Forelimb muscle (tissue), 1 donor: ENCODE results near the gene MYO10. TPM values are rescaled to one million over a fixed set of nuclear protein-coding genes. Genes with fewer than 3 reads are reported as not detected.
"Not testable (repeated sequence)": the region's sequence is repeated elsewhere in the genome, so short reads cannot be mapped to it uniquely, and the experiment has no call there.

Experiments used
- DNase-seq: peaks from one replicate; pipeline ENCODE4 v3.0.0-alpha.2; 2013; ENCODE audit warnings: low read depth
- polyA plus RNA-seq: library from polyadenylated mRNA; unstranded; fragments of 120-200 nt; gene quantifications from one replicate; pipeline ENCODE4 v1.2.1, GENCODE V29; 2013; ENCODE audit not compliant: insufficient read length

The MYO10 gene
- polyA plus RNA-seq, 1 donor, result 27.2 TPM

DNA sequence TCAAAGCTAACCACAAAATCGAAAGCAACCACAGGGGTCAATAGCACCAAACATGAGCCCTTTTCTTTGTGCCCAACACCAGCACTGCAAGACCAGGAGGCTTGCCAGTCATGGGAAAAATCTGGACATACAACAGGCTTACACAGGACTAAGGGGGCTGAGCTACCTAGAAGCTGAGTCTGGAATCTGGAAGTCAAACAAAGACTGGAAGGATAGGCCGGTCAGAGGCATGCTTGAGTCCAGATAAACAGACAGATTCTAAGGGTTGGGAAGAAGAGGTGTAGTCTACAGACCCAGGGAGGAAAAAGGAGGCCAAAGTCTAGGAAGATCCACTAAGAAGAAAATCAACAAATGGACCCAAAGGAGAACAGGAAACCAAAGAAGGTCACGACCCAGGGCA is 73.3 kb downstream of the MYO10 start:
- no peak for DNase-seq

DNA sequence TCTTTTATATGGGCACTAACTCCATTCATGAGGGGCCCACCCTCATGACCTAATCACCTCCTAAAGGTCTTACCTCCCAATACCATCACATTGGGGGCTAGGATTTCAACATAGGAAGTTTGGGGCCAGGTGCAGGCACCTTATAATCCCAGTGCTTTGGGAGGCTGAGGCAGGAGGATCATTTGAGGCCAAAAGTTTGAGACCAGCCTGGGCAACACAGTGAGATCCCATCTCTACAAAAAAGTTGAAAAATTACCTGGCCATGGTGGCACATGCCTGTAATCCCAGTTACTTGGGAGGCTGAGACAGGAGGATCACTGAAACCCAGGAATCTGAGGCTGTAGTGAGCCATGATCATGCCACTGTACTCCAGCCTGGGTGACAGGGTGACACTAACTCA is 76.7 kb downstream of the MYO10 start:
- no peak for DNase-seq

DNA sequence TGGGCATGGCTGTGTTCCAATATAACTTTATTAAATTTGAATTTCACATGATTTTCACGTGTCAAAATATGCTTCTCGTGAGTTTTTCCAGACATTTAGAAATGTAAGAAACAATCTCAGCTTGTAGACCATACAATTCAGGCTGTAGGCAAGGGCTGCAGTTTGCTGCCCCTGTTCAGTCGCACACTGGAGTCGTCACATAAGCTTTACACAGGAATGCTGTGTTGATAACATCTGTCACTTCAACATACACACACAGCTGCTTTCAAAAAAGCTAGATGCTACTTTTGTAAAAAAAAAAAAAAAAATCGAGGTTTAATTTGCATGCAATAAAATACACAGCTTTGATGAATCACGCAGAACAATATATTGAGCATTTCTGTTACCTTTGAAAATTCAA is 77.9 kb downstream of the MYO10 start:
- DNase-seq, result no peak

DNA sequence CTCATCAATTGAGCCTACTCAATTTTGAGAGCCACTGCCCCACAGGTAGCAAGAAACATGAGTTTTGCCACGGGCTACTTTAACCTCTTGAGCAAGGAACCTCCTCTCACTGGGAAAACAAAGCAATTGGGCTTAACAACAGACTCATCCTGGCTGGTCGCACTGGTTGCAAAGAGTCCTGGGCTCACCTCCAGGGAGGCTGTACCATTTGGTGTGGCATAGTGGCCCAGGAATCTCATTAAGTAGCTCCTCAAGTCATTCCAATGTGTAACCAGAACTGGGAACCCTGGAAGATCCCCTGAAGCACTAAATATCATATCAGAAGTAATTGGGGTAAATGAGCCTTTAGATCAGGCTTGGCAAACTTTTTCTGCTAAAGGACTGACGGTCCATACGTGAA is 78.5 kb downstream of the MYO10 start:
- no peak for DNase-seq

DNA sequence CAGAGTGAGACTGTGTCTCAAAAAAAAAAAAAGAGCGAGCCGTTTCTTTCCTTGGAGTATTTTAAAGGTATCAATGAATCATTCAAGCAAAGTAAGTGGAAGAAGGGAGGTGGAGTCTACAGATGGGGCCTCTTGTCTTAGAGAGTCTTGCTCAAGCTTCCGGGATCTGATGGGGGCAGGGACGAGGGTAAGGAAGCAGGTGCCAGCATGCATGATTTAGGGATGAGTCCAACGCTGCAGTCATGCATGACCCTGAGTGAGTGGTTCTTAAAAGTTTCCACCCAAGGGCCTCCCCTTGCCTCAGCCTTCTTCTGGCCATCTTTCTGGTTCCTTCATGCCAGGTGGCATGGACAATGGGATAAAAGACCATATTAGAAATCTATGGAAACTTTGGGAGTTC is 79.6 kb downstream of the MYO10 start:
- no peak for DNase-seq

DNA sequence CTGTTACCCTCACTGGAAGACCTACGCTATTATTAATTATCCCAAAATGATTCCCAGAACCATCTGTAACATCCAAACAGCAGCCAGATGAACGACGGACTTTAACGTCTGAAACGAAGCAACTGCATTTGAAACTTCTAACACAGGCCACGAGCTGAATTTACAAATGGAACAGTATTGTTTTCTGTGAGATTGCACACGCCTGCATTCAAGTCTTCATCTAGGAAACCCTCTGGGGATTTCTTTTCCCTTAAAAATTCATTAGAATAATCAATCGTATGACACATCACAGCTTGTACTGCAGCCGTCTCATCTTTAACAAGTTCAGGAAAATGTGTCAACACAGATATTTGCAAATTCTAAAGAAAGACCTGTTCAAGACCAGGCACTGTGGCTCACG is 80.2 kb downstream of the MYO10 start:
- no peak for DNase-seq

DNA sequence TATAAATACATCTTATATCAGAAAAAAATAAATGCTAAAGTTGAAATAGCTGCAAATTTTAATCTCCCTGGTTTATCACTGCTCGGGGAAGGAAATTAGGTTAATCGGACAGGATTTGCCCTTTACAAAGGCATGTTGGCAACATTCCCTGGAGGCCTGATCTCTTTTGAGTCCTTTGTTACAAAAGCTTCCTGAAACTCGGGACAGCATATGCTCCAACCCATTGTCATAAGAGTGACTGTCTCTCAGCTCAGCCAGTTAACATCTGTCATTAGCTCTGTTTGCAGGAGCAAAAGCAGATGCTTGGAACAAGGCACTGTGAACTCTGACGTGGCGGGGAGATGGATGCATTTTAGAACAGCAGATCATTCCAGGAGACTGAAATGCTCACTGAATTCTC is 80.6 kb downstream of the MYO10 start:
- no peak for DNase-seq

DNA sequence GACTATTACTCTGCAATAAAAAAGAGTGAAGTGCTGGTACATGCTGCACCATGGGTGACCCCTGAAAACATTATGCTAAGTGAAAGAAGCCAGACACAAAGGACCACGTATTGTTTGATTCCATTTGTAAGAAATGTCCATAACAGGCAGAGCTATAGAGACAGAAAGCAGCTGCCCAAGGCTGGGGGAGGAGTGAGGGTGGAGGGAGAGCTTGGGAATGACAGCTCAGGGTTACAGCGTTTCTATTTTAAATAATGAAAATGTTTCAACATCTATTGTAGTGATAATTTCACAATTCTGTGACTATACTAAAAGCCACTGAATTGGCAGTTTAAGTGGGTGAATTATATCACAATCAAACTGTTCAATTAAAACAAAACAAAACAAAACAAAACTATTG is 81.7 kb downstream of the MYO10 start:
- no peak for DNase-seq

DNA sequence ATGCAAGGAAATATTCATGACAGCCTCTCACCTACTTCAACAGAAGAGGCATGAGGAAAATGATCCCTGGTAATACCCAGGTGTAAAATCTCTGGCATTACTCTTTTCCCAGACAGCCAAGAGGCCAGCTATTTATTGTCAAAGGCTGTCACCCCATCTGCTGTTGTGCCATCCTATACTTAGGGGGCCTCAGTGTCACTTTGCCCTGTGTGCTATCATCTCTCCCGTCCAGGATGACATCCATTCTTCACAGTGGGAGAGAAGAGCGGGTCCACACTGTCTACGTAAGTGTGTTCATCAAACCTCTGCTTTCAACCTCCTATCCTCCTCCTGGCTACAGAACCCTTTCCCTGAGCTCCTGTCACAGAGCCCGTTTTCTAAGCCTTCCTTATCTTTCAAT is 82.6 kb downstream of the MYO10 start:
- DNase-seq, result no peak

DNA sequence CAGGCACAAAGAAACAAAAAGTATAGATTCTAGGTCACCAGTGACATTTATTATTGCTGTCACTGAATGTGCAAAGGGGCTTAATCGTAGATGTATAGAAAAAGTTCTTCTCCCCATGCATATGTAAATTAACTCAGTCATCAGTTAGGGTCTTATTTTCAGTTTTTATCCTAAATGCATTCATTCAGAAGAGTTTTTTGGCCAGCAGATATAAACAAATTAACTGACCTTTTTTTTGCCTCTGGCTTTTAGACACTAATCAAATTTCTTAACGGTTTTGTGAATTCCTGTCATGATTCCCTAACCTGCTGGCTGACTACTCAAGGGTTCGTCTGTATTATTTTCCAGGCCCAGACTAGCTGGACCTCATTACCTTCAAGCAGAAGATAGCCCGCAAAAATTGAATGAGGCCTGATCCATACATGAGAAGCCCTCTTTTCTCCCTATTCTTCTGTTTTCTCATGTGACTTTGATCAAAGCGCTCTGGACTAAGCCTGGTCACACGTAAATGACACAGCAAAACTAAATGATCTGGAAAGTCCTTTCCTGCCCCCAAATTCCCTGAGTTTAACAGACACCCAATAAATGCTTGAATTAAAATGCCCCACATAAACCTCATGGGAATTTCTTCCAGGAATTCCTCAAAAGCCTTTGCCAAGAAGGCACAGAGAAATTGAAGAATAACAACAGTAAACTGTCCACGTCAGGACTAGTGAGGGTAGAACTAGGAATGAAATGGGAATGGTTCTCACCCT is 83.7 kb downstream of the MYO10 start:
- DNase-seq, result no peak

DNA sequence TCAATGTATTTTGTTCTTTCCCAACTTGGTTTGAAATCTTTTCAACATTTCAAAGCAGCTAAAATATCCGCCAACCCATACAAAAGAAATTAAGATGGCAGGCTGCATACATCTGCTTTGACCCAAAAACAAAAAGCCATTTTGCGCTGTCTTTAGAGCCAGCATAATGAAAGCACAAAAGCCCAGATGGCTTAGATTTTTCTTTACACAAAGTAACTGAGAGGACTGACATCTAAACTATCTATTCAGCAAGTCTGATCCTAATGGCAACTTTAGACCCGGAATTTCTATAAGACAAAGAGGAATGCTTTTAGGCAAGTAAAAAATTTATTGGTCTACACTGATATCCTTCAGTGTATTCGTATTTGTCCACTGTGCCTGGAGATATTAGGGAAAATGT is 86.3 kb downstream of the MYO10 start:
- no peak for DNase-seq

DNA sequence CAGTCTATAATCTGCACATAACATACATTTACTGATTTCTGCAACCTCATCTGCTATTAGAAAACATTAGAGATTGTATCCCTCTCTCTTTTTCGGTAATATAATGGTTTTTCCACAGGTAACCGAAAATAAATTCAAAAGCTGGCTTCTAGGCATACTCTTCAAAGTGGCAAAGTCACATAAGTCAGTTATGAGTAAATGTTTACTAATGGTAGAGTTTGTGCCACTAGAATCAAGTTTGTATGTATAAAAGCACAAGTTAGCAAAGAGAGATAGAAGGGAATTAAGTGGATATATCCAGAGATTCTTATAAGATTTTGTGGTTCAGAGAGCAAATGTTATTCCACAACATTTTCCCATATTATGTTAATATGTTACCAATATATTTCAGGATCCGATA is 86.9 kb downstream of the MYO10 start:
- DNase-seq, result no peak

DNA sequence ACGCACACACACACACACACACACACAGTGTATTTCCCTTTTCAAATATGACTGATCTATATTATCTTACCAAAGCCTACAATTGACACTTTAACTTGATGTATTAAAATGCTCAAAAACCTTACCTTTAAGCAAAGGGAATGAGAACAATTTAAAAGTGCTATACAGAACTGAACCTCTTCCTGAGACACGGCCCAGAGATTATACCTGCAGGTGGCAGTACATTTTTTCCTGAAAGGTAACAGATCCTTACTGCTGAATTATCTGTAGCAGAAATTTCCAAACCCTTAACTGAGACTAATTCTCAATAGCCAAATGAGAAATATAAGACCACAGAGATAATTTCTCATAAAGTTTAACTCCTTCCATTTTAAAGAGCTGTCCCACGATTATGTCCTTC is 91.1 kb downstream of the MYO10 start:
- DNase-seq, result no peak

DNA sequence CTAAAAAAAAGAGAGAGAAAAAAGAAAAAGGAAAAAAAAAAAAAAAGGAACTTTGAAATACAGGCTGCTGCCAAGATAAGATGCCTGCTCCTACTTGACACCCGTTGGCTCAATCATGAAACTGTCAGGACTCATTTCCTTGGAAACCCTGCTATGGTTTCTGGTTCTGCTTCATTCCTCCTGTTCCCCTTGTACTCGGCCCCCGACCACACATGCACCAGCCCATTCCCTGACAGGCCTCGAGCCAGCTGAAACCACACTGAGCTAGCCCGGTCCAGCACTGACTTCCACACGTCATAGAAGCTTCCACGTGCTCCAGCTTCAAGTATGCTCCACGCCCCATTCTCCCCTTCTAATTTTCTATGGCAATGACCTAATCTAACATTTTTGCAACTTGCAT is 93.2 kb downstream of the MYO10 start:
- no peak for DNase-seq

DNA sequence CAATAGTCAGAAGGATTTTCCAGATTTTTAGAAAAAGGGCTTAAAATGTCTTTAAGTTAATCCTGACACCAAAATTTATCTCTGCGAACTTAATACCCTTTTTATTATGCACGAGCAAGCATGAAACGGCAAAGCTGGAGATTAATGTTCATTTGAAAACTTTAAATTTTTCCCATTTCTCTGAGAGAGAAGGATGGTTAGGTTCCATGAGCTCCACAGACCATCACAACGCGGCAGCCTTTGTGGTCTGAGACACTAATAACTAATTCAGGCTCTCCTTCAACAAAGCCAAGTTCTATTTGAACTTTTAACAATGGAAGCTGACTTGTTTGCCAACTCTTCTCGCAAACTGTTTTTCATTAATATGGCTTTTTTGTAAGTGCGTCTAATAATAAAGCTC is 94.7 kb downstream of the MYO10 start:
- no peak for DNase-seq

DNA sequence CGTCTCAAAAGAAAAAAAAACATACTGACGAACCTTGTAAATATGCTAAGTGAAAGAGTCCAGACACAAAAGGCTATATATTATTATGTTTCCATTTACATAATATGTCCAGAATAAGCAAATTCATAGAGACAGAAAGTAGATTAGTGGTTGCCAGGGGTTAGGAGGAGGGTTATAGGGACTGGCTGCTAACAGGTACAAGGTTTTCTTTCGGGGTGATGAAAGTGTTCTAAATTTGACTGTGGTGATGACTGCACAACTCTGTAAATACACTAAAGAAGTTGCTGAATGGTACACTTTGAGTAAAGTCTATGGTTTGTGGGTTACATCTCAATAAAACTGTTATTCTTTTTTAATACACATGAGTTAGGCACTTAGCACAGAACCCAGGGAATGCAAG is 98.8 kb downstream of the MYO10 start:
- DNase-seq, result no peak

DNA sequence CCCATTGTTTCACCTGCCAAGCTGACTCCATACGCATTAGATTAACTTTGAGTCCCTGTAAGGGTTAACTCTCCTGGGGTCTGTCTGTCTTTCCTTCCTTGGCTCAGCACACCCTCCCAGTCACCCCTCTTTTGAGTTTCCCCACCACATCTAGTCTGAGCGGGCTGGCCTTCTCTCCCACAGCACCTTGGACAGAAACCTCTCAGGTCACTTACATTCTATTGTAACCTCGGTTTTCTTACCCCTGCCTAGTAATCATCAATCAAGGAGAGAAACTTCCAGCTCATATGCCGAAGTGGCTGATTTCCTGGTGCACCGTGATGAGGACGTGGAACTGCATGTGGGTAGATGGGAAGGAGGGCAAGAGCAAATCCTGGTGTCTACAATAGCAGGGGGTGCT is 102.1 kb downstream of the MYO10 start:
- DNase-seq, result no peak

DNA sequence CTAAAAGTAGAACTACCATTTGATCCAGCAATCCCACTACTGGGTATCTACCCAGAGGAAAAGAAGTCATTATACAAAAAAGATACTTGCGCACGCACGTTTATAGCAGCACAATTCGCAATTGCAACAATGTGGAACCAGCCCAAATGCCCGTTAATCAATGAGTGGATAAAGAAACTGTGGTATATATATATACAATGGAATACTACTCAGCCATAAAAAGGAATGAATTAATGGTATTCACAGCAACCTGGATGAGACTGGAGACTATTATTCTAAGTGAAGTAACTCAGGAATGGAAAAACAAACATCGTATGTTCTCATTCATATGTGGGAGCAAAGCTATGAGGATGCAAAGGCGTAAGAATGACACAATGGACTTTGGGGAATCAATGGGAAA is 104.8 kb downstream of the MYO10 start:
- not testable (repeated sequence) for DNase-seq

DNA sequence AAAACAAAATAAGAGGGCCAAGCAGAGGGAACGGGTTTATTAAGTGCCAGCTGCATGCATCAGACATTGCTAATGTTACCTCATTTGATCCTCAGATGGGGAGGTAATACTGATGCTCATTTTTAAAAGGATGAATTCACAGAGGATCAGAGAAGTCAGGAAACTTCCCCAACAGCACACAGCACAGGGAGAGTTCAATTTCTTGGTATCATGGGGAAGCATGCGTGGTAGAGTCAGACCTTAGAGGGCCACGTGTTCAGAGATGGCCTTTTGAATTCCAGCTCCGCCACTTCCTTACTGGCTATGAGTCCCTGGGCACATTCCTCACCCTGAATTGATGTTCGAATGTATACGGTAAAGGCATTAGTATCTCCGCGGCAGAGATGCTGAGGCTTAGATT is 108.3 kb downstream of the MYO10 start:
- no peak for DNase-seq

DNA sequence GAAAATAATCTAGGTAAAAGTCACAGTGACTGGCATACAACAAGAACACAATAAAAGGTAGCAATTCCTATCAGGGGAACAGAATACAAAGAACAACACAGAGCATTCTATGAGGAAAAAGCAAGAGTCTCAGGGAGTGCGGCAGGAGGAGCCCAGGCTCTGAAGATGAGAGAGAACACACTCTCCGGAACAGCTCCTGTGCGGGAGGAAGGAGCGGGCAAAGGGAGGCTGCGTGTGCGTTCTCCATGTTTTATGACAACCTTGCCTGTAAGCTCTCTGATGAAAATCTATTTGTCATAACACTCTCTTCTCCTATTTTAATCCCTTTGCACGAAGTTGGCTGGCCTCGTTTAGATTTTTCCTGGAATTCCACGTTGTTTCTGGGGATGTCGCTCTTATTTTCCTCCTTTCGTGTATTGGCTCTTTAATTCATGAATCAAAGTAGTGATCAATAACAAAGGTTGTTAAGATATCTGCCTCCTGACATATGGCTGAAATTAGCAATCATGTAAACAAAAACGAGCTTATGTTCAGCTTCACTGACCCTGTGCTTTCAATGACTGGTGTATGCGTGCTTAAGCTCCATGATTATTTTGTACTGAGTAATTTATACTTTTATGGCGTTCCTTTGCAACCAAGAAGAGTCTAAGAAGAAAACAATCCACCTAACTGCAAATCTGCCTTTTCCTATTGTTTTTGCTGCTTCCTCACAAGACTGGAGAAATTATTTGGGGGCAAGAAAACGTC is 109.5 kb downstream of the MYO10 start:
- DNase-seq, result no peak

DNA sequence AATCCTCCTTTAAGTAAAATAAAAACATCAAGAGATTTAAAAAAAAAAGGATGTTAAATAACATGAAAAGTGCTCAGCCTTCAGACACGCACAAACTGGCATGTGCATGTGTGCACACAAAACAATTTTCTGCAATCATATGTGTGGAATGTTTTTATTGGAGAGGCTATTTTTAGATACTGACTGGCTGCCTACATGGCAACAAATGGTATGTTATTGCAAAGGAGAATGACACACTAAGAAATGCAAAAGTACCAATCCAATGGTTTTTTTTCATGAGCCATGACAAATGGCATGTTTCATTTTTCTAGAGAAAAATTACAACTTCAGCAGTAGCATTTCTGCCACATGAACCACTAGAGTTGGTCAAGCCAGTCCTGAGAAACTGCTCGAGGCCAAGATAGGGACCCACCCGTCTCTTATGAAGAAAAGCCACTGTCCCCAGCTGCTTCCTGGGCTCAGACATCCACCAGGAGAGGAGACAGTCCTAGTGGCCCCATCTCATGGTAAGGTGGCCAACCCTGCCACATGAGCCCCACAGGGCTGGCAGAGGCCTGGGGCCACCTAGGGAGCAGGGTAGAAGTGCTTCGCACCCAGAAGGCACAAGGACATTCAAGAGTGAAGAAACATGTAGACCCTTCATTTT is 116.4 kb downstream of the MYO10 start:
- no peak for DNase-seq

DNA sequence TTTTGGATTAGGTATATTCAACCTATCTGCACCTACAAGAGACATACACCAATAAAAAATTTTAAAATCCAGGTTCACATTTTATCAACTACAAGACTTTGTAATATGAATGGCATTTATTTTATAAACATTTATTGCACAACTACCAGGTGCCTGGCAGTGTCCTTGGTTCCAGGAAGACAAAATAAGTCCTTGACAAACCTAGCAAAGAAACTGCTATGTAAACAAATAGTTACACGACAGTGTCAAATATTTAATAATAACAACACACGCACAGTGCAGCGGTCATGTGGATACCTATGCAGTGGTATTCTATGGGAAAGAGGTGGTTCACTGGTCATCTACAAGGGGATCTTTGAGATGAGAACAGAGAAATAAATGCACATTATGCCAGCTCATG is 120.7 kb downstream of the MYO10 start:
- DNase-seq, result no peak

DNA sequence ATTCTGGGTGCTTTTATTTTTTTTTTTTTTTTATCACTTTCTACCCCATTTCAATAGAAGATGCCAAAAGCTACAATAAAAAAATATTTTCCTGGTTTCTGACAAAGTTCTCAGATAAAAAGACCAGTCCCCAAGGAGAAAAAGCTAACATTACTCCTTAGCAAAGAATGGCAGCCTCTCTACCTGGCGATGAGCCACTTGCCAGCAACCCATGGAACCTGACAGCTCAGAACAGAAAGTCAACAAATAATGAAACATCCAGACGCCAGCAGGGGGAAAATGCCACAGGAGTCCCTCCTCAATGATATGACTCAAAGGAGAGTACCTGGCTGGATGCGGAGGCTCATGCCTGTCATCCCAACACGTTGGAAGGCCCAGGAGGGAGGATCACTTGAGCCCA is 123.2 kb downstream of the MYO10 start:
- no peak for DNase-seq
